ENCODE data around the gene ADCYAP1.

ADCYAP1 gene

GRCh38 chr18:926946-927345 is 22.3 kb downstream of the ADCYAP1 start:
- DNase-seq (ENCODE audit: low read depth): no peak

GRCh38 chr18:933082-933481 is 28.4 kb downstream of the ADCYAP1 start:
- no peak for DNase-seq (ENCODE audit: low read depth)
- H3K4me3 ChIP-seq (ENCODE audit: low read length): no peak overlapping the region
- TF ChIP-seq CTCF (conservative IDR thresholded peaks at IDR 0.05; ENCODE audit: low read length): no peak

More at GRCh38 chr18:926946-927345, 22.3 kb downstream of the ADCYAP1 start:
- no peak for TF ChIP-seq CTCF (conservative IDR thresholded peaks at IDR 0.05; ENCODE audit: low read length)
- no peak overlapping the region for H3K4me3 ChIP-seq (ENCODE audit: low read length)

GRCh38 chr18:934518-935133 is 30.0 kb downstream of the ADCYAP1 start:
- no peak for TF ChIP-seq CTCF (conservative IDR thresholded peaks at IDR 0.05; ENCODE audit: low read length)
- peak; percentile 3 for DNase-seq (ENCODE audit: low read depth)
- no peak overlapping the region for H3K4me3 ChIP-seq (ENCODE audit: low read length)

GRCh38 chr18:936941-937340 is 32.3 kb downstream of the ADCYAP1 start:
- no peak for DNase-seq (ENCODE audit: low read depth)
- H3K4me3 ChIP-seq (ENCODE audit: low read length): no peak overlapping the region
- TF ChIP-seq CTCF (conservative IDR thresholded peaks at IDR 0.05; ENCODE audit: low read length): no peak

GRCh38 chr18:939166-939565 is 34.5 kb downstream of the ADCYAP1 start:
- no peak for TF ChIP-seq CTCF (conservative IDR thresholded peaks at IDR 0.05; ENCODE audit: low read length)

GRCh38 chr18:939958-940357 is 35.3 kb downstream of the ADCYAP1 start:
- TF ChIP-seq CTCF (conservative IDR thresholded peaks at IDR 0.05; ENCODE audit: low read length): no peak
- no peak for DNase-seq (ENCODE audit: low read depth)

More at GRCh38 chr18:939166-939565, 34.5 kb downstream of the ADCYAP1 start:
- H3K4me3 ChIP-seq (ENCODE audit: low read length): no peak overlapping the region
- DNase-seq (ENCODE audit: low read depth): no peak

GRCh38 chr18:941331-941730 is 36.7 kb downstream of the ADCYAP1 start:
- DNase-seq (ENCODE audit: low read depth): no peak

More at GRCh38 chr18:939958-940357, 35.3 kb downstream of the ADCYAP1 start:
- no peak overlapping the region for H3K4me3 ChIP-seq (ENCODE audit: low read length)

More at GRCh38 chr18:941331-941730, 36.7 kb downstream of the ADCYAP1 start:
- no peak for TF ChIP-seq CTCF (conservative IDR thresholded peaks at IDR 0.05; ENCODE audit: low read length)
- no peak overlapping the region for H3K4me3 ChIP-seq (ENCODE audit: low read length)

Measured in AG10803 (cell line).